RWPE1 (cell line): ENCODE data around the gene VRTN.

Experiments used
- CTCF ChIA-PET: fragments of 350-600 bp; sonication (Branson Sonifier 250); formaldehyde crosslinking; extraction: SDS; loops from one replicate; lab custom pipeline; 2021; lab: Yijun Ruan, JAX
- POLR2A ChIA-PET: fragments of 400-600 bp; formaldehyde crosslinking; extraction: SDS; loops from one replicate; lab custom pipeline; 2020; ENCODE audit warnings: antibody characterized with exemption; ENCODE audit not compliant: low non-redundant PET; lab: Yijun Ruan, JAX
- DNase-seq: peaks from one replicate; pipeline ENCODE4 v3.0.0; 2012; ENCODE audit warnings: low spot score
- H3K27ac ChIP-seq: fragments of 450-650 bp; 2 replicates; pipeline ENCODE4 v1.5.1; 2017
- TF ChIP-seq, protein P1 (sequence below): fragments of 450-650 bp; conservative IDR thresholded peaks from 2 replicates; pipeline ENCODE4 v1.5.1; 2017; ENCODE audit warnings: low read depth, mild to moderate bottlenecking

The VRTN gene

DNA sequence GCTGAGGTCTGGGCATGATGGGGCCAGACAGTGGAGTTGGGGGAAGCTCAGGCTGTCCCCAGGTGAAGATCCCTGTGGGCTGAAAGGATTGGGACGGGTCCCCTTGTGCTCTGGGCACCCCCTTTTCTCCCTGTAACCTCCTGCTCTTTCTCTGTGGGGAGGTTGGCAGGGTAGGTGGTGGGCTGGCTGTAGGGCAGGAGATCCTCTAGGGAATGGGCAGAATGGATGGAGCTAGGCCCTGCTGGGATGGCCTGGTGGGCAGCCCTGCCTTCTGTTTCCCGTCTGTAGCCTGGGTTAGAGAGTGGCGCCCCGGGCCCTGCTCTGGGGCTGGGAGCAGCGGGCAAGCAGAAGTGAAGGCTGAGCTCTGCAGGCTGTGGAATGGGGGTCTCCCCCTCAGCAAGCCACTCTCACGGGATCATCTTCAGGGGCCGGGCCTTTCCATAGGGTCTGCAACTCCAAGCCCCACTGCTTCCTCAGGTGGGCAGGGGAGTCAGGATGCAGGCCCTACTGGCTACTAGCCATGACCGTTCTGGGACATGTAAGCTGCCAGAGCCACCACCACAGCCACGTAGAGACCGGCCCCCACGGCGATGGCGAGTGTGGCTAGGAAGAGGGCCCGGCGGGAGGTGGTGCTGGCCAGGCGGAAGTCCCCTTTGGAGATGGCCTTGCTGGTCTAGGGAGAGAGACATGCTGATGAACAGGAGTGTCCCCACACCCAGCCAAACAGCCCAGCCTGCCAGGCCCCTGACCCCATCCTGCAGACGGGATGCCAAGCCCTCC, 58.9 kb downstream of the VRTN start:
- POLR2A ChIA-PET: no interaction called here
- TF ChIP-seq, protein P1, sequence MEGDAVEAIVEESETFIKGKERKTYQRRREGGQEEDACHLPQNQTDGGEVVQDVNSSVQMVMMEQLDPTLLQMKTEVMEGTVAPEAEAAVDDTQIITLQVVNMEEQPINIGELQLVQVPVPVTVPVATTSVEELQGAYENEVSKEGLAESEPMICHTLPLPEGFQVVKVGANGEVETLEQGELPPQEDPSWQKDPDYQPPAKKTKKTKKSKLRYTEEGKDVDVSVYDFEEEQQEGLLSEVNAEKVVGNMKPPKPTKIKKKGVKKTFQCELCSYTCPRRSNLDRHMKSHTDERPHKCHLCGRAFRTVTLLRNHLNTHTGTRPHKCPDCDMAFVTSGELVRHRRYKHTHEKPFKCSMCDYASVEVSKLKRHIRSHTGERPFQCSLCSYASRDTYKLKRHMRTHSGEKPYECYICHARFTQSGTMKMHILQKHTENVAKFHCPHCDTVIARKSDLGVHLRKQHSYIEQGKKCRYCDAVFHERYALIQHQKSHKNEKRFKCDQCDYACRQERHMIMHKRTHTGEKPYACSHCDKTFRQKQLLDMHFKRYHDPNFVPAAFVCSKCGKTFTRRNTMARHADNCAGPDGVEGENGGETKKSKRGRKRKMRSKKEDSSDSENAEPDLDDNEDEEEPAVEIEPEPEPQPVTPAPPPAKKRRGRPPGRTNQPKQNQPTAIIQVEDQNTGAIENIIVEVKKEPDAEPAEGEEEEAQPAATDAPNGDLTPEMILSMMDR: no peak
- CTCF ChIA-PET: no interaction called here

DNA sequence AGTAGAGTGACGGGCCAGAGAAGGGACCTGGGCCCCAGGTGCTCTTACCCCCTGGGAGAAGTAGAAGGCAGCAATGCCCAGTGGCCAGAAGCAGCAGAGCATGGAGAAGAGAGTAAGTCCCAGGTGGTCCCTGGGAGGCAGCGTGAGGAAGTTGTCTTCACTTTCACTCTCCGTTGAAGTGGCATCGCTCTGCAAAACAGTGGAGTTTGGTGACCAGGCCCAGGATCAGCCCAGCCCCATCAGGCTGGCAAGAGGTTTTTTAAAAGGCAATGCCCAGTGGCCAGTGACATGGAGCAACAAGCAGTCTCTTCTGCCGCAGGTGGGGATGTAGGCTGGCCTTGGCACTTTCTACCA, 59.5 kb downstream of the VRTN start:
- ChIA-PET CTCF (no interaction called here), POLR2A (no interaction called here)
- DNase-seq: no peak
- TF ChIP-seq, protein P1: no peak
- H3K27ac ChIP-seq: no peak overlapping the region

More for the DNA sequence above, 58.9 kb downstream of the VRTN start:
- DNase-seq: no peak
- H3K27ac ChIP-seq: no peak overlapping the region

DNA sequence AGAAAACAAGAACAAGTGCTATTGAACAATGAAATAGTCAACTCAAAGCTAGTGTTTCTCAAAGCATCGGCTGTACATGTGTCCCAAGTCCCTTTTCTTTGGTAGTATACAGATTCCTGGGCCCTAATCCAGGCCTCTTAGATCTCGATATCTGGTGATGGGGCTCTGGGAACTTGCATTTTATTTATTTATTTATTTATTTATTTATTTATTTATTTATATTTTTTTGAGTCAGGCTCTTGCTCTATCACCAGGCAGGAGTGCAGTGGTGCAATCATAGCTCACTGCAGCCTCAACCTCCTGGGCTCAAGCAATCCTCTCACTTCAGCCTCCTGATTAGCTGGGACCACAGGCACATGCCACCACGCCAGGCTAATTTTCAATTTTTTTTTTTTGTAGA, 60.6 kb downstream of the VRTN start:
- ChIA-PET CTCF (no interaction called here), POLR2A (no interaction called here)
- no peak for DNase-seq
- no peak overlapping the region for H3K27ac ChIP-seq
- TF ChIP-seq, protein P1: no peak

DNA sequence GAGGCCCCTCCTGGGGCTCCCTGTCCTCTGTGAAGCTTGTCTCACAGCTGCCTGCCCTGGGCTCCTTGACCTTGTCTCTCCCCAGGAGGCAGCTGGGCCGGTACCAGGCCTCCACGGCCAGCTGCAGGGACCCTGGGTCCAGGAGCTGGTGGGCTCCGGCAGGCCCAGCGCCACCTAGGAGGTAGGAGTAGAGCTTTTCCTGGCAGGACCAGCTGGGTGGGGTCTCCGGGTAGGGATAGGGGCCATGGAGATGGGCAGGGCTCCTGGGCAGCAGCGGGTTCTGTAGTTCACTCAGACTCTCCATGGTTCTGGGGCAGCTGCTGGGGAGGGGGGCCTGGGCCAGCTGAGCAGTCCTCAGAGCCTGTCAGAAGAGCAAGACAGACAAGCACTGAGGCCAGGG, 61.2 kb downstream of the VRTN start:
- POLR2A ChIA-PET: no interaction called here
- DNase-seq: no peak
- H3K27ac ChIP-seq: no peak overlapping the region
- CTCF ChIA-PET: no interaction called here
- TF ChIP-seq, protein P1: no peak
